SK-N-SH (cell line): ENCODE results near the gene KLF7. TPM values are rescaled to one million over a fixed set of nuclear protein-coding genes. Genes with fewer than 3 reads are reported as not detected.

Experiments used
- CTCF ChIA-PET: fragments of 300-600, 350-600 bp; formaldehyde crosslinking; extraction: SDS; loops from one replicate; lab custom pipeline; 2021; lab: Yijun Ruan, JAX
- POLR2A ChIA-PET: fragments of 350-600 bp; sonication (Branson Sonifier 250); formaldehyde crosslinking; extraction: SDS; loops from one replicate; lab custom pipeline; 2020; ENCODE audit warnings: antibody characterized with exemption, inconsistent platforms; lab: Yijun Ruan, JAX
- DNase-seq: peaks from one replicate; pipeline ENCODE4 v3.0.0; 2012
- H2AFZ ChIP-seq: fragments of 200-600 bp; sonication (generic); 2 replicates; pipeline ENCODE4 v1.8.1; 2016; ENCODE audit warnings: antibody characterized with exemption, mild to moderate bottlenecking, low read depth
- H3F3A ChIP-seq: fragments of 200-600 bp; sonication (generic); replicated peaks from 2 replicates; pipeline ENCODE3; 2016; ENCODE audit warnings: antibody characterized with exemption, mild to moderate bottlenecking; ENCODE audit not compliant: insufficient read depth
- H3K27ac ChIP-seq, 2 experiments: fragments of 200-500 bp in 1 of 2; fragments of 200-600 bp in 1 of 2; sonication (Bioruptor generic) in 1 of 2; sonication (generic), shearing (Covaris generic) in 1 of 2; 2 replicates each; pipeline versions ENCODE4 v1.5.1 to v1.6.1; 2014 to 2016; ENCODE audit warnings: low read depth in 2 of 2, inconsistent platforms in 1 of 2, low read length in 1 of 2, mild to moderate bottlenecking in 1 of 2, mixed read lengths in 1 of 2
- H3K27me3 ChIP-seq: fragments of 200-600 bp; sonication (generic), shearing (Covaris generic); 2 replicates; pipeline ENCODE4 v1.6.1; 2016; ENCODE audit warnings: mixed run types; ENCODE audit not compliant: insufficient read depth
- H3K36me3 ChIP-seq, 2 experiments: fragments of 200-500 bp in 1 of 2; fragments of 200-600 bp in 1 of 2; sonication (Bioruptor generic) in 1 of 2; sonication (generic) in 1 of 2; replicated peaks in 1 of 2; 2 replicates each; pipeline versions ENCODE3 to v1.5.1; 2014 to 2016; ENCODE audit warnings: low read length in 1 of 2, mild to moderate bottlenecking in 1 of 2; ENCODE audit not compliant: insufficient read depth in 2 of 2, control insufficient read depth in 1 of 2
- H3K4me1 ChIP-seq, 2 experiments: fragments of 200-500 bp in 1 of 2; fragments of 200-600 bp in 1 of 2; sonication (Bioruptor generic) in 1 of 2; sonication (generic), shearing (Covaris generic) in 1 of 2; 2 replicates each; pipeline versions ENCODE4 v1.5.1 to v1.6.1; 2014 to 2016; ENCODE audit warnings: low read depth in 1 of 2, low read length in 1 of 2, mixed run types in 1 of 2; ENCODE audit not compliant: insufficient read depth in 2 of 2, control insufficient read depth in 1 of 2
- H3K4me2 ChIP-seq: fragments of 200-600 bp; sonication (generic), shearing (Covaris generic); 2 replicates; pipeline ENCODE4 v1.6.1; 2017; ENCODE audit warnings: mixed run types
- H3K4me3 ChIP-seq, 2 experiments: fragments of 200-500 bp in 1 of 2; fragments of 200-600 bp in 1 of 2; sonication (Bioruptor generic) in 1 of 2; sonication (generic), shearing (Covaris generic) in 1 of 2; 2 replicates each; pipeline versions ENCODE4 v1.5.1 to v1.8.1; 2014 to 2016; ENCODE audit warnings: low read depth in 2 of 2, inconsistent platforms in 1 of 2, low read length in 1 of 2, mild to moderate bottlenecking in 1 of 2, mixed read lengths in 1 of 2, moderate library complexity in 1 of 2
- H3K79me2 ChIP-seq: fragments of 200-600 bp; sonication (generic); 2 replicates; pipeline ENCODE4 v1.8.1; 2017; ENCODE audit warnings: mild to moderate bottlenecking; ENCODE audit not compliant: insufficient read depth
- H3K9ac ChIP-seq: fragments of 200-600 bp; sonication (generic); 2 replicates; pipeline ENCODE4 v1.6.1; 2017; ENCODE audit warnings: mixed run types
- H3K9me2 ChIP-seq: fragments of 200-600 bp; sonication (generic); 2 replicates; pipeline ENCODE4 v1.6.1; 2017; ENCODE audit warnings: mixed run types
- H3K9me3 ChIP-seq: fragments of 200-600 bp; sonication (generic); 2 replicates; pipeline ENCODE4 v1.6.1; 2017; ENCODE audit warnings: mixed run types, mild to moderate bottlenecking, moderate library complexity
- H4K20me1 ChIP-seq: fragments of 200-600 bp; sonication (generic); 2 replicates; pipeline ENCODE4 v1.6.1; 2017; ENCODE audit warnings: mild to moderate bottlenecking, mixed run types; ENCODE audit not compliant: insufficient read depth
- EZH2phosphoT487 ChIP-seq: fragments of 200-600 bp; sonication (generic); IDR thresholded peaks from 2 replicates; pipeline ENCODE4 v1.6.1; 2017; ENCODE audit warnings: low read depth, mixed run types, mild to moderate bottlenecking, antibody characterized with exemption, moderate library complexity, borderline replicate concordance
- FOSL2 ChIP-seq: IDR thresholded peaks from 2 replicates; pipeline ENCODE4 v1.4.0; 2012; ENCODE audit warnings: low read depth, mild to moderate bottlenecking, moderate library complexity, borderline replicate concordance
- GATA2 ChIP-seq: sonication (generic); formaldehyde crosslinking; IDR thresholded peaks from 2 replicates; pipeline ENCODE4 v1.5.0; 2020; ENCODE audit warnings: mild to moderate bottlenecking, missing genetic modification reagents
- JUND ChIP-seq: IDR thresholded peaks from 2 replicates; pipeline ENCODE4 v1.4.0; 2012
- NFIC ChIP-seq: IDR thresholded peaks from 2 replicates; pipeline ENCODE4 v1.4.0; 2012; ENCODE audit warnings: borderline replicate concordance
- POLR2AphosphoS5 ChIP-seq: IDR thresholded peaks from 2 replicates; pipeline ENCODE4 v1.6.1; 2012; ENCODE audit warnings: low read depth, low read length
- RFX5 ChIP-seq: IDR thresholded peaks from 2 replicates; pipeline ENCODE4 v1.6.1; 2012; ENCODE audit warnings: mild to moderate bottlenecking, improper control_type of control experiment, low read length
- SIN3A ChIP-seq: IDR thresholded peaks from 2 replicates; pipeline ENCODE4 v1.6.1; 2012; ENCODE audit warnings: low read depth, mild to moderate bottlenecking, low read length, moderate library complexity, borderline replicate concordance
- SMC3 ChIP-seq: IDR thresholded peaks from 2 replicates; pipeline ENCODE4 v1.6.1; 2012; ENCODE audit warnings: low read depth, low read length, improper control_type of control experiment
- TCF12 ChIP-seq: IDR thresholded peaks from 2 replicates; pipeline ENCODE4 v1.4.0; 2012
- WGBS: methylation state at CpG from one replicate; pipeline ENCODE4 v1.1.6; 2017; ENCODE audit warnings: low lambda C conversion rate; 5-methylcytosine and 5-hydroxymethylcytosine counted together
- polyA plus RNA-seq, 3 experiments: library from polyadenylated mRNA; depleted of rRNA; stranded (reverse); fragments of >200 nt; gene quantifications; 2 replicates each; pipeline ENCODE4 v1.2.3, GENCODE V29; 2012
- TF ChIP-seq, protein P1 (sequence below): IDR thresholded peaks from 2 replicates; pipeline ENCODE4 v1.6.1; 2012; ENCODE audit warnings: mild to moderate bottlenecking, low read depth, low read length, moderate library complexity

Gene KLF7
- polyA plus RNA-seq, 1 of the 3 experiments (the other 2 are of a cell fraction), result 7.5 TPM

- CTCF ChIA-PET, result interaction anchor here (1.8 kb wide), 1 partner anchor 15 kb away, joined by 4 read pairs; no protein-coding TSS in a partner anchor
- no peak overlapping the region for H3K9ac ChIP-seq
Observed at GRCh38 chr2:207135801-207136457, 29.8 kb downstream of the KLF7 start.

GRCh38 chr2:207135340-207135739 is 30.4 kb downstream of the KLF7 start:
- H3K79me2 ChIP-seq, result peaks cover 100% of the 10 kb centered on the region
- no peak for DNase-seq
- no peak overlapping the region for H3K4me2 ChIP-seq
- H3K4me1 ChIP-seq, result peaks cover 39 to 62% of the 10 kb centered on the region in 2 experiments; a peak in 3 of 4 replicates
- CTCF ChIA-PET, result interaction anchor here (0.6 to 1.8 kb wide), 2 partner anchors 14 to 208 kb away, joined by 3 to 4 read pairs; no protein-coding TSS in a partner anchor
- H3K9me2 ChIP-seq, result no peaks in the 10 kb centered on the region
- no peaks in the 10 kb centered on the region for H3K27me3 ChIP-seq
- H3F3A ChIP-seq, result peaks cover 23% of the 10 kb centered on the region
- peaks cover 9 to 26% of the 10 kb centered on the region in 2 experiments for H3K36me3 ChIP-seq
- H3K9me3 ChIP-seq, result no peaks in the 10 kb centered on the region
- no peak overlapping the region for H3K4me3 ChIP-seq
- peaks cover 100% of the 10 kb centered on the region for H4K20me1 ChIP-seq
- H3K9ac ChIP-seq, result no peak overlapping the region
- H3K27ac ChIP-seq, result peak overlapping the region; percentile 9 to 49; a peak in 3 of 4 replicates
- WGBS, result 79% methylated on average over 1 of the region's 1 CpG
- no peak overlapping the region for H2AFZ ChIP-seq
- no peak for TF ChIP-seq EZH2phosphoT487
- POLR2A ChIA-PET, result interaction anchor here (0.7 to 1.0 kb wide), 3 partner anchors 12 to 61 kb away, joined by 3 to 4 read pairs (median 3); no protein-coding TSS in a partner anchor

More at GRCh38 chr2:207135801-207136457, 29.8 kb downstream of the KLF7 start:
- 80% methylated on average over 9 of the region's 9 CpGs for WGBS
- peaks cover 100% of the 10 kb centered on the region for H3K79me2 ChIP-seq
- H4K20me1 ChIP-seq, result peaks cover 99% of the 10 kb centered on the region
- no peaks in the 10 kb centered on the region for H3K9me2 ChIP-seq
- POLR2A ChIA-PET, result interaction anchor here (0.7 kb wide), 1 partner anchor 21 kb away, joined by 3 read pairs; no protein-coding TSS in a partner anchor
- no peak overlapping the region for H3K4me2 ChIP-seq
- peaks cover 23% of the 10 kb centered on the region for H3F3A ChIP-seq
- TF ChIP-seq RFX5 (no peak), SMC3 (no peak), SIN3A (no peak)
- TF ChIP-seq, all 33 proteins: peak for 0
- no peaks in the 10 kb centered on the region for H3K9me3 ChIP-seq
- no peak for DNase-seq
- no peak overlapping the region for H3K4me3 ChIP-seq
- peaks cover 11 to 26% of the 10 kb centered on the region in 2 experiments for H3K36me3 ChIP-seq
- H2AFZ ChIP-seq, result no peak overlapping the region
- no peaks in the 10 kb centered on the region for H3K27me3 ChIP-seq
- H3K27ac ChIP-seq, result peak overlapping the region; percentile 39 to 49; a peak in 3 of 4 replicates
- H3K4me1 ChIP-seq, result peaks cover 39 to 62% of the 10 kb centered on the region in 2 experiments; a peak in 3 of 4 replicates

GRCh38 chr2:207133820-207134519 is 31.8 kb downstream of the KLF7 start:
- POLR2A ChIA-PET, result no interaction called here
- Histone ChIP-seq H3K79me2 (peaks cover 100% of the 10 kb centered on the region), H3K4me1 (peaks cover 39 to 62% of the 10 kb centered on the region in 2 experiments; a peak in 3 of 4 replicates), H3F3A (peaks cover 25% of the 10 kb centered on the region), H3K9ac (no peak overlapping the region), H3K36me3 (peaks cover 9 to 17% of the 10 kb centered on the region in 2 experiments), H3K4me2 (peak overlapping the region; percentile 36), H3K27me3 (no peaks in the 10 kb centered on the region), H3K4me3 (peak overlapping the region in 1 of 2 experiments; percentile 26; a peak in 1 of 4 replicates), H4K20me1 (peaks cover 99% of the 10 kb centered on the region), H3K27ac (peak overlapping the region in 1 of 2 experiments; percentile 49; a peak in 3 of 4 replicates), H2AFZ (no peak overlapping the region), H3K9me2 (no peaks in the 10 kb centered on the region), H3K9me3 (no peaks in the 10 kb centered on the region)
- DNase-seq, result no peak
- CTCF ChIA-PET, result interaction anchor here (1.1 kb wide), 1 partner anchor 9 kb away, joined by 3 read pairs; no protein-coding TSS in a partner anchor
- 57% methylated on average over 13 of the region's 13 CpGs for WGBS
- TF ChIP-seq RFX5 (no peak), FOSL2 (peak; percentile 37; the same call in 1 of the 2 replicates), JUND (peak; percentile 40), TCF12 (peak; percentile 21; the same call in 1 of the 2 replicates), GATA2 (CRISPR knock-in tag) (no peak), NFIC (peak; percentile 27; the same call in 1 of the 2 replicates), POLR2AphosphoS5 (no peak)
- TF ChIP-seq, protein P1, sequence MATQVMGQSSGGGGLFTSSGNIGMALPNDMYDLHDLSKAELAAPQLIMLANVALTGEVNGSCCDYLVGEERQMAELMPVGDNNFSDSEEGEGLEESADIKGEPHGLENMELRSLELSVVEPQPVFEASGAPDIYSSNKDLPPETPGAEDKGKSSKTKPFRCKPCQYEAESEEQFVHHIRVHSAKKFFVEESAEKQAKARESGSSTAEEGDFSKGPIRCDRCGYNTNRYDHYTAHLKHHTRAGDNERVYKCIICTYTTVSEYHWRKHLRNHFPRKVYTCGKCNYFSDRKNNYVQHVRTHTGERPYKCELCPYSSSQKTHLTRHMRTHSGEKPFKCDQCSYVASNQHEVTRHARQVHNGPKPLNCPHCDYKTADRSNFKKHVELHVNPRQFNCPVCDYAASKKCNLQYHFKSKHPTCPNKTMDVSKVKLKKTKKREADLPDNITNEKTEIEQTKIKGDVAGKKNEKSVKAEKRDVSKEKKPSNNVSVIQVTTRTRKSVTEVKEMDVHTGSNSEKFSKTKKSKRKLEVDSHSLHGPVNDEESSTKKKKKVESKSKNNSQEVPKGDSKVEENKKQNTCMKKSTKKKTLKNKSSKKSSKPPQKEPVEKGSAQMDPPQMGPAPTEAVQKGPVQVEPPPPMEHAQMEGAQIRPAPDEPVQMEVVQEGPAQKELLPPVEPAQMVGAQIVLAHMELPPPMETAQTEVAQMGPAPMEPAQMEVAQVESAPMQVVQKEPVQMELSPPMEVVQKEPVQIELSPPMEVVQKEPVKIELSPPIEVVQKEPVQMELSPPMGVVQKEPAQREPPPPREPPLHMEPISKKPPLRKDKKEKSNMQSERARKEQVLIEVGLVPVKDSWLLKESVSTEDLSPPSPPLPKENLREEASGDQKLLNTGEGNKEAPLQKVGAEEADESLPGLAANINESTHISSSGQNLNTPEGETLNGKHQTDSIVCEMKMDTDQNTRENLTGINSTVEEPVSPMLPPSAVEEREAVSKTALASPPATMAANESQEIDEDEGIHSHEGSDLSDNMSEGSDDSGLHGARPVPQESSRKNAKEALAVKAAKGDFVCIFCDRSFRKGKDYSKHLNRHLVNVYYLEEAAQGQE, result 0 out of 2 replicates have a peak, but pooled peaks have one; percentile 17
